Kasumi-1 (cell line): Measurements from ENCODE around the gene C20orf96.
"Not testable (repeated sequence)": the region's sequence is repeated elsewhere in the genome, so short reads cannot be mapped to it uniquely, and the experiment has no call there.

Source experiments
- DNase-seq, 2 experiments: peaks; one replicate each; lab custom pipeline; 2025; lab: John Stamatoyannopoulos, UW

C20orf96 gene, protein sequence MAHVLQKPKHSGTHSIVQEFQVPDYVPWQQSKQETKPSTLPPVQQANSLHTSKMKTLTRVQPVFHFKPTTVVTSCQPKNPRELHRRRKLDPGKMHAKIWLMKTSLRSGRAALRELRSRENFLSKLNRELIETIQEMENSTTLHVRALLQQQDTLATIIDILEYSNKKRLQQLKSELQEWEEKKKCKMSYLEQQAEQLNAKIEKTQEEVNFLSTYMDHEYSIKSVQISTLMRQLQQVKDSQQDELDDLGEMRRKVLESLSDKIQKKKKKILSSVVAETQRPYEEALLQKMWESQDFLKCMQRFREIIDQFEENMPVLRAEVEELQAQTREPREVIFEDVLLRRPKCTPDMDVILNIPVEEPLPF

DNA sequence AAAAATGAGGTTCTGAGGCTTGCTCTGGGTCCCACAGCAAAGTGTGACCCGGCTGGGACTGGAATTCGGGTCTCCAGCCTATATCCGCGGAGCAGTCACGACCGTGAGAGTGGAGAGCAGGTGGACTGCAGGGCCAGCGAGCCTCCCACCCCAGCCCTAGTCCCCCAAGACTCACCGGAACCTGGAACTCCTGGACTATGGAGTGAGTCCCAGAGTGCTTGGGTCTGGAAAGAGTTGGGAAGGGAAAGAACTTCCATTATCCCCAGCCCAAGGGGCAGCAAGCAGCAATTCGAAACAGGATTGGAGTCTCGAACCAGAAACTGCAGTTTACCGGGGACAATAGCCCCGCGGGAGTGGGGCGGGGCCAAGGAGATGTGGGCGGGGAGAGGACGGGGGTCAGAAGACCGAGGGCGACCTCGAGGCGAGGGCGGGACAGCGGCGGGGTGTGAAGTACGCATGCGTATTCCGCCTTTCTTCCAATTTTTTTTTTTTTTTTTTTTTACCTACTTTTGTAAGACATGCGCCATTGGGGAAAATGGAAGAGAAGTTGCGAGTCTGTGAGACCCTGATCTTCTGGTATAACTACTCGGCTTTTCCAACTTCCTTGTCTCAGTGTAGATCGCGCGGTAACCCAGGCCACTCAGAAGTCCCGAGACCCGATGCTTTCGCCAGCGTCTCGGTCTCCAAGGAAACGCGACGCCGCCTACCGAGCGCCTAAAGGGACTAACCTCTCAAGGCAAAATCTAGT is at the start of gene C20orf96:
C20orf96 (minus strand) TSS at position 667 of the 748 bp plus-strand sequence; CDS start at position 527, 140 bp downstream.
- DNase-seq = peak; percentile 89 to 90

GRCh38 chr20:336040-336439 is 45.5 kb upstream of the C20orf96 start:
- DNase-seq = not testable (repeated sequence)

GRCh38 chr20:334578-334977 is 44.0 kb upstream of the C20orf96 start:
- no peak for DNase-seq

DNA sequence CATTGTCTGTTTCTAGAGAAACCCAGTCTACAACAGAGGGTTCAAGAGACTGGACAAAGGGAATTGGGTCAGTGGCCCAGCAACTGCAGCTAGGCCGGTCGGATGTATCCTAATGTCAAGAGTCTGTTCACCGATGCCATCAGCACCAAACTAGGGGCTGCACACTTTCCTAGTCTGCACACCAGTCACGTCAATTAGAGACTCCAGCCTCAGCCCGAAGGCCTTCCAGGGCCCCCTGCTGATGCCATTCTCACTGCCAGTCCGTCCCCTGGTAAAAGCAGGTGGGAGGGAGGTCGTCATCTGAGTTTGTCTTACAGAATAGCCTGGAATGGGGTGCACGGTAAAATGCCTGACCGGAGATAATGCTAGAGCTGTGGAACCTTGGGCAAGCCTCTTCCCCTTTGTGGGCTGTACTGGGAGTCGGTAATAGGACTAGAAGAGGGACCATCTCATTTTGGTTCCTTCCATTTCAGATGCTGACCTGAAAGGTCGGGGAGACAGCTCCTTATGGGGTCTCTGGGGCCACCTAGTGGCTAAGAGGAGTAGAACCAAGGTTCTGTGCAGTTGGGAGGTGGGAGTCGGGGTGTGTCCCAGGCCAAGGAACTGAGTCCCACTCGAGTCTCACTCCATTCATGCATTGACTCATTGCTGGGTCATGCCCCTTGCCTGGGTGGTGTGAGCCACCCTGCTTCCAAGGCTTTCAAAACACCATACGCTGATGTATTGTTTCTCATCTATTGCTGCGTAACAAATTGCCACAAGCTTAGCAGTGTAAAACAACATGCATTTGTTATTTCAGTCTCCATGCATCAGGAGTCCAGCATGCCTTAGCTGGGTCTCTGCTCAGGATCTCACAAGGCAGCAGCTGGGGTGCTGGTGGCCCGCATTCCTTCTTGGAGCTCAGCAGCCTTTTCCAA is 39.9 kb upstream of the C20orf96 start:
- DNase-seq = peak; percentile 86 to 91

DNA sequence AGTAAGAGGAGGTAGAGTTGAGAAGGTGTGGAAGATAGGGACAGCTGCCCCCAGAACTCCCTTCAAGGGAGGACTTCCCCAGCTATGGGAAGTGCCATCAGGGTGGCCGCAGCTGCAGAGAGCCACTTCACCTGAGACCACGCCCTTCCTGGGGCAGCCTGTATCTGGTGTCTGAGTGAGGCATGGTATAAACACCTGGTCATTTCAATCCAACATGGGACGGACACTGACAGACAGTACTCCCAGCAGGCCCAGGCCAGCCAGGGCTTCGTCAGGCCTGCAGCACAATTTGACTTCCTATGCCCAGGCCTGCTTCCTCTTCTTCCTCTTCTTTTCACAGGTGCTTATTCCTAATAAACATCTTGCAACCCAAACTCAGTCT is 39.3 kb upstream of the C20orf96 start:
- no peak for DNase-seq

- no peak for DNase-seq
Observed at GRCh38 chr20:328975-329695, 38.6 kb upstream of the C20orf96 start.

DNA sequence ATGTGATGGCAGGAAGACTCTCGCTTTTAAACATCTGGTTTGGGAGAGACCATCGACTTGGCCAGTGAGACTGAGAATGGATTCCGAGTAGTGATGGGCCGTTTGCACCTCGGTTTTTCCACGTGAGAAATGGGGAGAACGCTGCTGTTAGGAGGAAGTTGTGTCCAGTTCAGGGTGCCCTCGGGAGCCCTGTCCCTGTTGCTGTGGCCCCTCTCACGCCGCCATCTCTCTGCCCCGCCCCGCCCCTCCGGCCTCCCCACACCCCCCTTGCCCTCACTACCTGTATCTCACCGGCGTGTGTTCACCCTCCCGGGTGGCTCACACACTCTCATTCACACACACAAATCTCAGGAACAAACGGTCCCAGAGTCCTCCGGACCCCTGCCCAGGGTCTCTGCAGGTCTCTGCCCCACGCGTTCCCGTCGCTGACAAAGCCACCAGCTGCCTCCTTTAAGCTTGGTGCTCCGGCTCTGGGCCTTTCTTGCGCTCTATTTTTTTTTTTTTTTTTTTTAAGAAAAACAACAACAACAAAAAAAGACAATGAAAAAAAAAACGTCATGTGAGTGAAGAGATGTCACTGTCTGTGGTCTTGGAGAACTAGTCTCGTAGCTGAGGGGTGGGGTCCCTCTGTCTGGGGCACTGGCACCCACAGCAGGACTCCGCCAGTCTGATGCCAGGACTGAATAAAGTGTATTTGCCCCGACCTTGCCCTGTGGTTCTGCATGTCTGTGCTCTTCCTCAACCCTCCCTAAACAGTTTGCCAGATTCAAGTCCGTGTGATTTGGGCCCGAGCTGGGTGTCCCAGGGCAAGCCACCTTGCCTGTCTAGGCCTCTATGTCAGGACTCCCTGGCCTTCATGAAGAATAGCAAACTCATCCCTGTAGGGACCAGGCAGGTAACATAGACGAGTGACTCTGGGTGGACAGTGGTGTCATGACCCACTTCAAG is 37.8 kb upstream of the C20orf96 start:
- DNase-seq = no peak

DNA sequence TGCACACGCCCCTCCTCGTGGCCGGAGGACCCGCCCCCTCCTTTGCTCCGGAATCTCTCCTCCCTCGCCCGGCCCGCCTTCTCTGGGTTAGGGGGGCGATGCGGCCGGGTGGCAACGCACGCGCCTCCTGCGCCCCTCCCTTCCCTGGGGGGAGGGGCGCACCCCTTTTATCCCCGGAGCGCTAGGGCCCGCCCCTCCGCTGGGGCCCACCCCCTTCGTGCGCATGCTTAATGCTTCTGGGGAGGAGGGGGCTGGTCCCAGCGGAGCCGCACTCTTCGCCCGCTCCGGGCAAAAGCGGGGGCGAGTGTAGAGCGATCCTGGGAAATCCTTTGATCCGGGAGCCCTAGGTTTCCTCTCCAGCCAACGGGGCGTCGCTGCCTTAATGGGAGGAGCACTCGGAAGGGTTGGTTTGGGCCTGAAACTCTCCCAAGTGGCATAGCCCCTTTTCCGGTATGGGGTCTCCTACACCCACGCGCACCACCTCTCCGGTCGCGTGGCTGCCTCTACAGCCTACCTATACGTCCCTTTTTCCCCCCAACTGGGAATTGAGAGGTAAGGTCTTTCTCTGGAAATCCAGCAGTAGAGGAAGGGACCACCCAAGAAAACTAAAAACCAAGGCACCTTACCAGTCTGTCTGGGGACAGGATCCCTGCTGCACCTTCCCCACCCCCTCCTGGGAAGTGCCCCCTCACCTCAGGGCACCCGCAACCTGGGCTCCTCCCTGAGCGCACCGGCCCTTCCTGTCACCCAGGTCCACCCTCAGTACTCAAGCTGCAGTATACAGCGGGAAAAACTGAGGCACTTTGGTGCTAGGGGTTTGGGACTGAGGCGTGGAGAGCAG is 36.9 kb upstream of the C20orf96 start:
- DNase-seq = peak; percentile 89 to 91

- no peak for DNase-seq
Observed at GRCh38 chr20:326645-327185, 36.2 kb upstream of the C20orf96 start.

DNA sequence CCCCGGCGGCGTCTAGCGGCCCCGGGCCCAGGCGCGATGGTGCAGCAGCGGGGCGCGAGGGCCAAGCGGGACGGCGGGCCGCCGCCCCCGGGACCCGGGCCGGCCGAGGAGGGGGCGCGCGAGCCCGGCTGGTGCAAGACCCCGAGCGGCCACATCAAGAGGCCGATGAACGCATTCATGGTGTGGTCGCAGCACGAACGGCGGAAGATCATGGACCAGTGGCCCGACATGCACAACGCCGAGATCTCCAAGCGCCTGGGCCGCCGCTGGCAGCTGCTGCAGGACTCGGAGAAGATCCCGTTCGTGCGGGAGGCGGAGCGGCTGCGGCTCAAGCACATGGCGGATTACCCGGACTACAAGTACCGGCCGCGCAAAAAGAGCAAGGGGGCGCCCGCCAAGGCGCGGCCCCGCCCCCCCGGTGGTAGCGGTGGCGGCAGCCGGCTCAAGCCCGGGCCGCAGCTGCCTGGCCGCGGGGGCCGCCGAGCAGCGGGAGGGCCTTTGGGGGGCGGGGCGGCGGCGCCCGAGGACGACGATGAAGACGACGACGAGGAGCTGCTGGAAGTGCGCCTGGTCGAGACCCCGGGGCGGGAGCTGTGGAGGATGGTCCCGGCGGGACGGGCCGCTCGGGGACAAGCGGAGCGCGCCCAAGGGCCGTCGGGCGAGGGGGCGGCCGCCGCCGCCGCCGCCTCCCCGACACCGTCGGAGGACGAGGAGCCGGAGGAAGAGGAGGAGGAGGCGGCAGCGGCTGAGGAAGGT is 35.5 kb upstream of the C20orf96 start:
- peak; percentile 24 to 26 for DNase-seq

DNA sequence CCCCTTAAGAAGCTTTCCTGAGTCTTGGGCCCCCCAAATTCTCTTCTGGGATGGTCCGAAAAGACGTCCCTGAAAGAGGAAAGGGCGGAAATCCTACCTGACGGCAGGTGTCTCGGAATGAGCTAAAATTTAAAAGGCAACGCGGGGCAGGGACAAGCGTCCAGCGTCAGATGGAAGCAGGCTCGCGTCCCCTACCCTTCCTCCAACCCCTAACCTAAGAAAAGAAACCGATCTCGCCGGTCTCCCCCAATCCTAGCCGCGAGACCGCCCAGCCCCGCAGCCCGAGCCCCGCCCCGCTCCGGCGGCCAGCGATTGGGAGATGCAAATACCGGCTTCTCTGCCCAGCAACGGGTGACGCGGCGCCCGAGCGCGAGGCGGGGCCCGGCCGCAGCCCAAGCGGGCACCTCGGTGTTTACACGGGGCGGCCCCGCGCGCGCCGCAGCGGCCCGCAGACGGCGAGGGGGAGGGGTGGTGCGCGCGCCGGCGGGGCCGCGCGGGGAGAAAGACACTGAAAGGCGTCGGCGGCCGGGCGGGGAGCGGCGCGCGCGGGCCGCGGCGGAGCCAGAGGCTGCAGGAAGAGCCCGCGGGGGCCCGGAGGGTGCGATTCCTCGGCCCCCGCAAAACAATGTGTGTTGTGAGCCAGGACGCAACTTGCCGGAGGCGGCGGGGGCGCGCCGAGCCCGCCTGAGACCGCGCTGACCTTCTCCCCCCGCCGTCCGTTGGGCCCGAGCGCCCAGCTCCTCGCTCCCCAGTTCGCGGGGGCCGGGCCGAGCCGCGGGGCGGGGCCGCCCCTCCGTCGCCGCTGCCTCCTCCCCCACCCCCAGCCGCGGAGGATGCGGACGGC is 34.7 kb upstream of the C20orf96 start, which contains the start of gene SOX12:
SOX12 (plus strand) TSS at position 508 of the 844 bp plus-strand sequence. CDS start 373 bp downstream, outside the sequence.
- DNase-seq = peak; percentile 88 to 90

GRCh38 chr20:324177-325044 is 33.9 kb upstream of the C20orf96 start:
- DNase-seq = peak; percentile 82

DNA sequence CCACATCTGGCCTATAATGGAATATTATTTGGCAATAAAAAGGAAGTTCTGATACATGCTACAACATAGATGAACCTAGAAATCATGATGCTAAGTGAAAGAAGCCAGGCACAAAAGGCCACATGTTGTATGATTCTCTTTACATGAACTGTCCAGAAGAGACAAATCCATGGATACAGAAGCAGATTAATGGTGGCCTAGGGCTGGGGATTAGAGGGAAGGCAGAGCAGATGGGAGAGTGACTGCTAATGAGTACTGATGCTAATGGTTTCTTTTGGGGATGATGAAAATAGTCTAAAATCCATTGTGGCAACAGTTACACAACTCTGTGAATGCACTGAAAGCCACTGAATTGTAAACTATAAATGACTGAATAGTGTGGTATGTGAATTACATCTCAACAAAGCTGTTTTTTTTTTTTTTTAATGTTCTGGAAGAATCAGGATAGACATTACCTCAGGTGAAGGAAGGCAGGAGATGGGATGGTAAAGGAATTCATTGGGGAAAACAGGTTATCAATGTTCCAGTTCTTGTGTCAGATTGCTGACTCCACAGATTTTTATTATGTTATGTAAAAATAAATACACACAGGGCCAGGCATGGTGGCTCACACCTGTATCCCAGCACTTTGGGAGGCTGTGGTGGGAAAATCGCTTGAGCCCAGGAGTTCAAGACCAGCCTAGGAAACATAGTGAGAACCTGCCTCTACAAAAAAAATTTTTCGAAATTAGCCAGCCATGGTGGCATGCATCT is 25.9 kb upstream of the C20orf96 start:
- DNase-seq = no peak

DNA sequence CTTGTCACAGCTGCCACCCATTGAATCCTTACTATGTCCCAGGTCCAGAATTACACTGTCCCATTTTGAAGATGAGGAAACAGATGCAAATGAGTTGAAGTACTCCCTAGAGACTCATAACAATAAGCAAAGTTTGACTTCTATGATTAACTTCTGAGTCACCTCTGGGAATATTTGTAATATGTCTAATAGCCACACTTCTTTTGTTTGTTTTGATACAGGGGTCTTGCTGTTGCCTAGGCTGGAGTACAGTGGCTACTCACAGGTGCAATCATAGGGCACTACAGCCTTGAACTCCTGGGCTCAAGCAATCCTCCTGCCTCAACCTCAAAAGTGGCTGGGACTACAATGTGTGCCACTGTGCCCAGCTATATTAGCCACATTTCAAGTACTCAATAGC is 23.4 kb upstream of the C20orf96 start:
- no peak for DNase-seq

GRCh38 chr20:313402-313801 is 22.9 kb upstream of the C20orf96 start:
- DNase-seq = no peak

- no peak for DNase-seq
Observed at GRCh38 chr20:312866-313265, 22.3 kb upstream of the C20orf96 start.
